Lung (tissue), 12 donors: ENCODE results near the gene SLX4. TPM values are rescaled to one million over a fixed set of nuclear protein-coding genes. Genes with fewer than 3 reads are reported as not detected.

Experiments used
- ATAC-seq: fragments of 200-7000 bp; cut with Tn5 transposase; one replicate; pipeline ENCODE4 v1.9.1; 2020; ENCODE audit warnings: moderate number of reproducible peaks; ENCODE audit not compliant: insufficient read depth, low FRiP score
- DNase-seq, 3 donors: peaks; one replicate each; pipeline ENCODE4 v3.0.0-alpha.2; 2013 to 2017
- H3K27ac ChIP-seq, 2 donors: one replicate each; pipeline ENCODE4 v1.5.1; 2013; ENCODE audit warnings: mild to moderate bottlenecking in 2 of 2, moderate library complexity in 2 of 2, control low read depth in 1 of 2, inconsistent platforms in 1 of 2, low read depth in 1 of 2, low read length in 1 of 2
- H3K27me3 ChIP-seq, 3 donors: one replicate each; pipeline ENCODE4 v1.5.1; 2013; ENCODE audit warnings: low read length in 2 of 3; ENCODE audit not compliant: control insufficient read depth in 3 of 3, insufficient read depth in 3 of 3
- H3K36me3 ChIP-seq, 4 donors: one replicate each; pipeline ENCODE4 v1.5.1; 2013; ENCODE audit warnings: low read length in 4 of 4, mild to moderate bottlenecking in 1 of 4, moderate library complexity in 1 of 4; ENCODE audit not compliant: control insufficient read depth in 4 of 4, insufficient read depth in 4 of 4
- H3K4me1 ChIP-seq, 5 donors: one replicate each; pipeline ENCODE4 v1.5.1; 2013; ENCODE audit warnings: low read length in 5 of 5, mild to moderate bottlenecking in 2 of 5, moderate library complexity in 1 of 5; ENCODE audit not compliant: control insufficient read depth in 5 of 5, insufficient read depth in 5 of 5
- H3K4me3 ChIP-seq: one replicate; pipeline ENCODE4 v1.5.1; 2013; ENCODE audit warnings: mild to moderate bottlenecking, control low read depth, moderate library complexity
- H3K9ac ChIP-seq, 2 donors: one replicate each; pipeline ENCODE4 v1.5.1; 2013; ENCODE audit warnings: low read length in 2 of 2, control low read depth in 1 of 2; ENCODE audit not compliant: insufficient read depth in 1 of 2
- H3K9me3 ChIP-seq, 4 donors: one replicate each; pipeline ENCODE4 v1.5.1; 2013; ENCODE audit warnings: low read length in 3 of 4, mild to moderate bottlenecking in 1 of 4, moderate library complexity in 1 of 4; ENCODE audit not compliant: control insufficient read depth in 4 of 4, insufficient read depth in 3 of 4
- WGBS, 2 donors: extraction: QIAGEN DNeasy Blood & Tissue Kit; methylation state at CpG; one replicate each; pipeline ENCODE4 v1.1.7; 2013; 5-methylcytosine and 5-hydroxymethylcytosine counted together
- polyA plus RNA-seq, 2 donors: library from polyadenylated mRNA; stranded (reverse); fragments of 200-250 nt; gene quantifications; one replicate each; pipeline ENCODE4 v1.2.1, GENCODE V29; 2013
- total RNA-seq, 2 donors: library from RNA; depleted of rRNA in 1 of 2; stranded (reverse); fragments of >200 nt in 1 of 2; gene quantifications; one replicate each; pipeline ENCODE4 v1.2.1, GENCODE V29; 2014 to 2021
- TF ChIP-seq, protein P1 (sequence below): IDR thresholded peaks from 2 replicates; pipeline ENCODE4 v1.5.1; 2012; ENCODE audit warnings: mild to moderate bottlenecking; ENCODE audit errors: control extremely low read depth, extremely low read depth
- donor health status: control.
- donor health status: control.
- donor health status: Bipolar disorder and iron deficiency.
- donor health status: healthy.
- donor health status: DM: yes; HTN: yes; CAD: no.

The SLX4 gene
- total and polyA plus RNA-seq, 4 donors, result 2.4 to 7.0 (median 3.7) TPM

- ATAC-seq, result no peak
- Histone ChIP-seq H3K27me3 (no peaks in the 10 kb centered on the region), H3K4me1 (peaks cover 0 to 2% (median 0%) of the 10 kb centered on the region in 5 donors), H3K36me3 (no peaks in the 10 kb centered on the region), H3K27ac (no peak overlapping the region), H3K9ac (no peak overlapping the region), H3K9me3 (no peaks in the 10 kb centered on the region), H3K4me3 (no peak overlapping the region)
- 96% methylated on average over 5 of the region's 5 CpGs for WGBS, 2 donors
- no peak for DNase-seq
- TF ChIP-seq, protein P1, sequence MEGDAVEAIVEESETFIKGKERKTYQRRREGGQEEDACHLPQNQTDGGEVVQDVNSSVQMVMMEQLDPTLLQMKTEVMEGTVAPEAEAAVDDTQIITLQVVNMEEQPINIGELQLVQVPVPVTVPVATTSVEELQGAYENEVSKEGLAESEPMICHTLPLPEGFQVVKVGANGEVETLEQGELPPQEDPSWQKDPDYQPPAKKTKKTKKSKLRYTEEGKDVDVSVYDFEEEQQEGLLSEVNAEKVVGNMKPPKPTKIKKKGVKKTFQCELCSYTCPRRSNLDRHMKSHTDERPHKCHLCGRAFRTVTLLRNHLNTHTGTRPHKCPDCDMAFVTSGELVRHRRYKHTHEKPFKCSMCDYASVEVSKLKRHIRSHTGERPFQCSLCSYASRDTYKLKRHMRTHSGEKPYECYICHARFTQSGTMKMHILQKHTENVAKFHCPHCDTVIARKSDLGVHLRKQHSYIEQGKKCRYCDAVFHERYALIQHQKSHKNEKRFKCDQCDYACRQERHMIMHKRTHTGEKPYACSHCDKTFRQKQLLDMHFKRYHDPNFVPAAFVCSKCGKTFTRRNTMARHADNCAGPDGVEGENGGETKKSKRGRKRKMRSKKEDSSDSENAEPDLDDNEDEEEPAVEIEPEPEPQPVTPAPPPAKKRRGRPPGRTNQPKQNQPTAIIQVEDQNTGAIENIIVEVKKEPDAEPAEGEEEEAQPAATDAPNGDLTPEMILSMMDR, result no peak
Observed at GRCh38 chr16:3625331-3625730, 13.9 kb upstream of the SLX4 start.

GRCh38 chr16:3623642-3624041, 12.2 kb upstream of the SLX4 start:
- H3K36me3 ChIP-seq, result no peaks in the 10 kb centered on the region
- 93 to 100% methylated on average over 3 of the region's 3 CpGs for WGBS, 2 donors
- no peaks in the 10 kb centered on the region for H3K27me3 ChIP-seq
- H3K9me3 ChIP-seq, result no peaks in the 10 kb centered on the region
- H3K4me3 ChIP-seq, result no peak overlapping the region
- no peak overlapping the region for H3K27ac ChIP-seq
- no peak for DNase-seq
- TF ChIP-seq, protein P1, result no peak
- peaks cover 0 to 2% (median 0%) of the 10 kb centered on the region in 5 donors for H3K4me1 ChIP-seq
- ATAC-seq, result no peak
- no peak overlapping the region for H3K9ac ChIP-seq

GRCh38 chr16:3618769-3619141, 7.3 kb upstream of the SLX4 start:
- TF ChIP-seq, protein P1, result no peak
- no peaks in the 10 kb centered on the region for H3K27me3 ChIP-seq
- H3K36me3 ChIP-seq, result no peaks in the 10 kb centered on the region
- H3K4me1 ChIP-seq, result no peaks in the 10 kb centered on the region
- ATAC-seq, result no peak
- no peaks in the 10 kb centered on the region for H3K9me3 ChIP-seq
- H3K4me3 ChIP-seq, result no peak overlapping the region
- WGBS, 2 donors, result 44 to 71% methylated on average over 3 of the region's 3 CpGs
- no peak for DNase-seq
- no peak overlapping the region for H3K9ac ChIP-seq
- H3K27ac ChIP-seq, result no peak overlapping the region
